CD14-positive monocyte (primary cell): Measurements from ENCODE around the gene SMARCA2. TPM values are rescaled to one million over a fixed set of nuclear protein-coding genes. Genes with fewer than 3 reads are reported as not detected.

Experiments used
- DNase-seq, 3 donors: peaks; one replicate each; pipeline ENCODE4 v3.0.0-alpha.2; 2011 to 2022
- H2AFZ ChIP-seq: 2 replicates; pipeline ENCODE4 v1.6.0; 2012; ENCODE audit warnings: mild to moderate bottlenecking, low read depth, low read length, inconsistent platforms; ENCODE audit not compliant: insufficient read depth, poor library complexity, severe bottlenecking
- H3K27ac ChIP-seq, 2 donors: 1 replicate in 1 of 2; 2 replicates in 1 of 2; pipeline ENCODE4 v1.5.1; 2012 to 2013; ENCODE audit warnings: low read length in 2 of 2, control low read depth in 1 of 2, inconsistent platforms in 1 of 2, low read depth in 1 of 2, mild to moderate bottlenecking in 1 of 2
- H3K27me3 ChIP-seq, 2 donors: one replicate each; pipeline versions ENCODE4 v1.6.0 to v1.6.1; 2011 to 2013; ENCODE audit warnings: low read length in 2 of 2; ENCODE audit not compliant: control insufficient read depth in 2 of 2, insufficient read depth in 2 of 2
- H3K36me3 ChIP-seq, 2 donors: replicated peaks in 1 of 2; 1 replicate in 1 of 2; 2 replicates in 1 of 2; pipeline versions ENCODE4 v1.5.1 to v1.6.1; 2012 to 2013; ENCODE audit warnings: low read length in 2 of 2, control low read depth in 1 of 2, inconsistent platforms in 1 of 2, mild to moderate bottlenecking in 1 of 2; ENCODE audit not compliant: insufficient read depth in 2 of 2, control insufficient read depth in 1 of 2
- H3K4me1 ChIP-seq, 2 donors: 1 replicate in 1 of 2; 2 replicates in 1 of 2; pipeline versions ENCODE4 v1.5.1 to v1.6.1; 2012 to 2013; ENCODE audit warnings: low read length in 2 of 2, control low read depth in 1 of 2, inconsistent platforms in 1 of 2, mild to moderate bottlenecking in 1 of 2, moderate library complexity in 1 of 2; ENCODE audit not compliant: insufficient read depth in 2 of 2, control insufficient read depth in 1 of 2
- H3K4me2 ChIP-seq: replicated peaks from 2 replicates; pipeline ENCODE3; 2012; ENCODE audit warnings: low read length, moderate library complexity, mild to moderate bottlenecking; ENCODE audit not compliant: poor library complexity, severe bottlenecking; ENCODE audit errors: extremely low read depth
- H3K4me3 ChIP-seq, 3 experiments: fragments of 200-600 bp in 1 of 3; sonication (generic) in 1 of 3; replicated peaks in 1 of 3; 1 replicate in 2 of 3; 2 replicates in 1 of 3; pipeline ENCODE4 v1.5.1; 2011 to 2013; ENCODE audit warnings: low read length in 3 of 3, mild to moderate bottlenecking in 3 of 3, control low read depth in 2 of 3, low read depth in 2 of 3, inconsistent platforms in 1 of 3, moderate library complexity in 1 of 3
- H3K79me2 ChIP-seq: 2 replicates; pipeline ENCODE4 v1.6.0; 2012; ENCODE audit warnings: mild to moderate bottlenecking, control low read depth, inconsistent platforms, low read length, moderate library complexity; ENCODE audit not compliant: insufficient read depth
- H3K9ac ChIP-seq: 2 replicates; pipeline ENCODE4 v1.6.0; 2017; ENCODE audit warnings: low read length, mild to moderate bottlenecking; ENCODE audit not compliant: insufficient read depth, poor library complexity, severe bottlenecking
- H3K9me3 ChIP-seq, 2 donors: replicated peaks in 1 of 2; 1 replicate in 1 of 2; 2 replicates in 1 of 2; pipeline versions ENCODE4 v1.5.1 to v1.6.1; 2012 to 2013; ENCODE audit warnings: low read length in 2 of 2, control low read depth in 1 of 2; ENCODE audit not compliant: control insufficient read depth in 1 of 2, insufficient read depth in 1 of 2
- H4K20me1 ChIP-seq: 2 replicates; pipeline ENCODE4 v1.6.0; 2012; ENCODE audit warnings: mild to moderate bottlenecking, low read length, control low read depth, moderate library complexity; ENCODE audit not compliant: insufficient read depth
- H3K27ac Mint-ChIP-seq, 7 donors: one replicate each; pipeline ENCODE4 v1.8.0; 2020; ENCODE audit warnings: mild to moderate bottlenecking in 7 of 7, mixed read lengths in 7 of 7, moderate library complexity in 6 of 7, inconsistent platforms in 2 of 7
- H3K27me3 Mint-ChIP-seq, 3 donors: one replicate each; pipeline ENCODE4 v1.8.0; 2021 to 2022; ENCODE audit warnings: low read depth in 3 of 3, mild to moderate bottlenecking in 3 of 3, mixed read lengths in 3 of 3, moderate library complexity in 3 of 3, inconsistent platforms in 1 of 3
- H3K36me3 Mint-ChIP-seq, 2 donors: one replicate each; pipeline ENCODE4 v1.8.0; 2020; ENCODE audit warnings: mixed read lengths in 2 of 2, inconsistent platforms in 1 of 2, mild to moderate bottlenecking in 1 of 2
- H3K4me1 Mint-ChIP-seq: one replicate; pipeline ENCODE4 v1.8.0; 2020; ENCODE audit warnings: mild to moderate bottlenecking, mixed read lengths
- H3K4me3 Mint-ChIP-seq, 2 donors: one replicate each; pipeline ENCODE4 v1.8.0; 2020; ENCODE audit warnings: mild to moderate bottlenecking in 2 of 2, mixed read lengths in 2 of 2, moderate library complexity in 1 of 2
- H3K9me3 Mint-ChIP-seq, 7 donors: one replicate each; pipeline ENCODE4 v1.8.0; 2020 to 2022; ENCODE audit warnings: mixed read lengths in 7 of 7, mild to moderate bottlenecking in 6 of 7, moderate library complexity in 6 of 7, inconsistent platforms in 2 of 7
- WGBS: methylation state at CpG from one replicate; pipeline ENCODE4 v1.1.5; 2013; ENCODE audit warnings: missing lambda C conversion rate; ENCODE audit not compliant: insufficient coverage; 5-methylcytosine and 5-hydroxymethylcytosine counted together
- intact Hi-C, 2 donors: fragments of 100-400 bp; cut with micrococcal nuclease; formaldehyde crosslinking; loops; one replicate each; pipeline versions ENCODE4 v1.15.0 to v1.15.1; 2023
- polyA plus RNA-seq, 3 donors: library from polyadenylated mRNA; depleted of rRNA in 1 of 3; unstranded in 2 of 3; stranded (reverse) in 1 of 3; fragments of 300-500 nt in 2 of 3; fragments of >200 nt in 1 of 3; fragmentation: Illumina TruSeq in 2 of 3; gene quantifications; 1 replicate in 2 of 3; 2 replicates in 1 of 3; pipeline ENCODE4 v1.2.3, GENCODE V29; 2012 to 2021
- TF ChIP-seq, protein P1 (sequence below): fragments of 200-600 bp; IDR thresholded peaks from one replicate; pipeline ENCODE4 v1.8.0; 2022; ENCODE audit warnings: antibody characterized with exemption, mild to moderate bottlenecking

SMARCA2 gene
- polyA plus RNA-seq, 3 donors: 11.0 to 54.7 (median 11.8) TPM

GRCh38 chr9:1998111-1998510 is 17.0 kb upstream of the SMARCA2 start:
- Histone ChIP-seq H3K27ac (no peak overlapping the region), H3K4me2 (no peak overlapping the region), H3K9ac (no peak overlapping the region), H2AFZ (no peak overlapping the region), H3K27me3 (no peaks in the 10 kb centered on the region), H3K79me2 (no peaks in the 10 kb centered on the region), H3K4me1 (no peaks in the 10 kb centered on the region), H3K4me3 (no peak overlapping the region), H3K36me3 (no peaks in the 10 kb centered on the region), H4K20me1 (no peaks in the 10 kb centered on the region), H3K9me3 (no peaks in the 10 kb centered on the region)
- H3K9me3 Mint-ChIP-seq: no peaks in the 10 kb centered on the region
- H3K4me3 Mint-ChIP-seq: no peak overlapping the region
- DNase-seq: no peak
- peaks cover 4% of the 10 kb centered on the region for H3K4me1 Mint-ChIP-seq
- H3K36me3 Mint-ChIP-seq: no peaks in the 10 kb centered on the region
- WGBS: 100% methylated on average over 2 of the region's 2 CpGs
- H3K27ac Mint-ChIP-seq: no peak overlapping the region
- intact Hi-C loops: no loop called here
- TF ChIP-seq, protein P1, sequence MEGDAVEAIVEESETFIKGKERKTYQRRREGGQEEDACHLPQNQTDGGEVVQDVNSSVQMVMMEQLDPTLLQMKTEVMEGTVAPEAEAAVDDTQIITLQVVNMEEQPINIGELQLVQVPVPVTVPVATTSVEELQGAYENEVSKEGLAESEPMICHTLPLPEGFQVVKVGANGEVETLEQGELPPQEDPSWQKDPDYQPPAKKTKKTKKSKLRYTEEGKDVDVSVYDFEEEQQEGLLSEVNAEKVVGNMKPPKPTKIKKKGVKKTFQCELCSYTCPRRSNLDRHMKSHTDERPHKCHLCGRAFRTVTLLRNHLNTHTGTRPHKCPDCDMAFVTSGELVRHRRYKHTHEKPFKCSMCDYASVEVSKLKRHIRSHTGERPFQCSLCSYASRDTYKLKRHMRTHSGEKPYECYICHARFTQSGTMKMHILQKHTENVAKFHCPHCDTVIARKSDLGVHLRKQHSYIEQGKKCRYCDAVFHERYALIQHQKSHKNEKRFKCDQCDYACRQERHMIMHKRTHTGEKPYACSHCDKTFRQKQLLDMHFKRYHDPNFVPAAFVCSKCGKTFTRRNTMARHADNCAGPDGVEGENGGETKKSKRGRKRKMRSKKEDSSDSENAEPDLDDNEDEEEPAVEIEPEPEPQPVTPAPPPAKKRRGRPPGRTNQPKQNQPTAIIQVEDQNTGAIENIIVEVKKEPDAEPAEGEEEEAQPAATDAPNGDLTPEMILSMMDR: no peak
- peaks cover 0 to 2% (median 1%) of the 10 kb centered on the region in 3 donors for H3K27me3 Mint-ChIP-seq

- Mint-ChIP-seq H3K27me3 (peaks cover 0 to 3% (median 1%) of the 10 kb centered on the region in 3 donors), H3K4me3 (no peak overlapping the region), H3K9me3 (no peaks in the 10 kb centered on the region), H3K4me1 (peaks cover 4% of the 10 kb centered on the region), H3K27ac (no peak overlapping the region), H3K36me3 (no peaks in the 10 kb centered on the region)
- H3K4me1 ChIP-seq: no peaks in the 10 kb centered on the region
- WGBS: 93% methylated on average over 2 of the region's 3 CpGs
- H3K27me3 ChIP-seq: no peaks in the 10 kb centered on the region
- TF ChIP-seq, protein P1: no peak
- DNase-seq: no peak
- intact Hi-C loops: no loop called here
- no peak overlapping the region for H3K4me2 ChIP-seq
- H3K27ac ChIP-seq: no peak overlapping the region
- no peaks in the 10 kb centered on the region for H4K20me1 ChIP-seq
- H3K9me3 ChIP-seq: no peaks in the 10 kb centered on the region
- H3K36me3 ChIP-seq: no peaks in the 10 kb centered on the region
- H3K9ac ChIP-seq: no peak overlapping the region
- no peak overlapping the region for H3K4me3 ChIP-seq
- no peaks in the 10 kb centered on the region for H3K79me2 ChIP-seq
- no peak overlapping the region for H2AFZ ChIP-seq
Measured at GRCh38 chr9:2000314-2000713, 14.8 kb upstream of the SMARCA2 start.
